ENCODE measurements around the gene GRPEL1. TPM values are rescaled to one million over a fixed set of nuclear protein-coding genes. Genes with fewer than 3 reads are reported as not detected.
"Not testable (repeated sequence)": the region's sequence is repeated elsewhere in the genome, so short reads cannot be mapped to it uniquely, and the experiment has no call there.

The GRPEL1 gene
- total RNA-seq, 1 experiment from 2014 or later = 49.9 TPM

DNA sequence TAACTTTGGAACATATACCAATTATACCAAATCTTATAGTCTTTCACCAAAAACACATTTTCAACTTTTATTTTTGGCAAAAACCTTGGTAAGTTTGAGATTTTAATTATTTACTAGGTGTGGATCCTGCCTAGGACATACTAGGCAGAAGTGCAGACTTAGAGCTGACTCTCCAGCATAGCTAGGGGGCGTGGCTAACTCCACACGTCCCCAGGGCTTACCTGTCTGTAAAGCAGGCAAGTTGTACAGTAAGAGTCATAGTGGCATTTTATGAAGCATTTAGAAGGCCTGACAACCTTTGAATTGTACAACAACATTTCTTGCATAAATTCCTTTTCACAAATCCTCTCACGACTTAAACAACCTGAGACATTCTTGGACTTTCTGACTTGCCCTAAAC lies 19.2 kb upstream of the GRPEL1 start:
- no TSS peak for BruUV-seq (replicated peaks)
- TF ChIP-seq CTCF (conservative IDR thresholded peaks at IDR 0.05) = no peak
- TF ChIP-seq EZH2 (IDR thresholded peaks at IDR 0.05; ENCODE audit: low read depth) = no peak
- DNase-seq = no peak
- ChIA-PET CTCF (no interaction called here), POLR2A (ENCODE audit: unreplicated experiment) (no interaction called here)
- Histone ChIP-seq H3K9me3 (ENCODE audit: insufficient read depth, low read depth) (no peaks in the 10 kb centered on the region), H3K4me1 (replicated peaks; ENCODE audit: insufficient read depth) (no peaks in the 10 kb centered on the region), H3K36me3 (ENCODE audit: low read depth) (no peaks in the 10 kb centered on the region), H2AFZ (no peak overlapping the region), H3K4me2 (no peak overlapping the region), H3K27me3 (ENCODE audit: insufficient read depth, low read depth) (no peaks in the 10 kb centered on the region), H3F3A (ENCODE audit: insufficient read depth, low read depth) (no peaks in the 10 kb centered on the region), H3K79me2 (ENCODE audit: low read depth) (no peaks in the 10 kb centered on the region), H3K9me2 (ENCODE audit: insufficient read depth) (no peaks in the 10 kb centered on the region), H3K27ac (no peak overlapping the region), H4K20me1 (ENCODE audit: insufficient read depth) (no peaks in the 10 kb centered on the region), H3K4me3 (no peak overlapping the region)
- intact Hi-C loops (cut with micrococcal nuclease; ENCODE audit: unreplicated experiment) = no loop called here

GRCh38 chr4:7086384-7086783 lies 18.5 kb upstream of the GRPEL1 start:
- CTCF ChIA-PET = no interaction called here
- Histone ChIP-seq H2AFZ (no peak overlapping the region), H3K4me1 (replicated peaks; ENCODE audit: insufficient read depth) (no peaks in the 10 kb centered on the region), H3K9me2 (ENCODE audit: insufficient read depth) (no peaks in the 10 kb centered on the region), H3F3A (ENCODE audit: insufficient read depth, low read depth) (no peaks in the 10 kb centered on the region), H3K27ac (no peak overlapping the region), H3K36me3 (ENCODE audit: low read depth) (no peaks in the 10 kb centered on the region), H3K79me2 (ENCODE audit: low read depth) (no peaks in the 10 kb centered on the region), H3K4me3 (no peak overlapping the region), H3K27me3 (ENCODE audit: insufficient read depth, low read depth) (no peaks in the 10 kb centered on the region), H3K4me2 (no peak overlapping the region), H4K20me1 (ENCODE audit: insufficient read depth) (no peaks in the 10 kb centered on the region), H3K9me3 (ENCODE audit: insufficient read depth, low read depth) (no peaks in the 10 kb centered on the region)
- no peak for DNase-seq
- BruUV-seq (replicated peaks) = no TSS peak
- TF ChIP-seq CTCF (conservative IDR thresholded peaks at IDR 0.05) (no peak), EZH2 (IDR thresholded peaks at IDR 0.05; ENCODE audit: low read depth) (no peak)
- POLR2A ChIA-PET (ENCODE audit: unreplicated experiment) = no interaction called here
- intact Hi-C loops (cut with micrococcal nuclease; ENCODE audit: unreplicated experiment) = no loop called here

DNA sequence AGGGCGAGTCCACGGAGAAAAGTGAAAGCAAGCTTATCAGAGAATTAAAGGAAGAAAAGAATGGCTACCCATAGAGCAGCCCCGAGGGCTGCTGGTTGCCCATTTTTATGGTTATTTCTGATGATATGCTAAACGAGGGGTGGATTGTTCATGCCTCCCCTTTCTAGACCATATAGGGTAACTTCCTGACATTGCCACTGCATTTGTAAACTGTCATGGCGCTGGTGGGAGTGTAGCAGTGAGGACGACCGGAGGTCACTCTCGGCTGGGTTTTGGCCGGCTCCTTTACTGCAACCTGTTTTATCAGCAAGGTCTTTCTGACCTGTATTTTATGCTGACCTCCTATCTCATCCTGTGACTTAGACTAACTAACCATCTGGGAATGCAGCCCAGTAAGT lies 16.7 kb upstream of the GRPEL1 start:
- H3K27ac ChIP-seq; H3K27me3 ChIP-seq (ENCODE audit: insufficient read depth, low read depth); CTCF ChIA-PET; H4K20me1 ChIP-seq (ENCODE audit: insufficient read depth); H3F3A ChIP-seq (ENCODE audit: insufficient read depth, low read depth); H2AFZ ChIP-seq; BruUV-seq (replicated peaks); POLR2A ChIA-PET (ENCODE audit: unreplicated experiment); H3K36me3 ChIP-seq (ENCODE audit: low read depth); H3K9me2 ChIP-seq (ENCODE audit: insufficient read depth); H3K4me1 ChIP-seq (replicated peaks; ENCODE audit: insufficient read depth); H3K79me2 ChIP-seq (ENCODE audit: low read depth); DNase-seq; H3K9me3 ChIP-seq (ENCODE audit: insufficient read depth, low read depth): not testable (repeated sequence)
- H3K4me2 ChIP-seq = peak overlapping the region; percentile 42
- intact Hi-C loops (cut with micrococcal nuclease; ENCODE audit: unreplicated experiment) = loop anchor here (5.0 kb wide), 1 partner anchor 742 kb away; no protein-coding TSS in a partner anchor
- H3K4me3 ChIP-seq = peak overlapping the region; percentile 18; the same call in 1 of the 2 replicates
